SK-MEL-5 (cell line): ENCODE results near the gene SPSB3. TPM values are rescaled to one million over a fixed set of nuclear protein-coding genes. Genes with fewer than 3 reads are reported as not detected.
A peak's percentile ranks its signal among the peaks of the same experiment; 100 is the strongest.

Experiments
- DNase-seq: peaks from one replicate; pipeline ENCODE4 v3.0.0-alpha.2; 2016; ENCODE audit warnings: low read depth, low spot score
- in situ Hi-C: cut with HindIII; loops from 2 replicates; pipeline ENCODE4 v1.10.0; 2016; ENCODE audit warnings: low sequenced_read_pairs, high pct_unique_total_duplicates, low pct_unique_long_range_greater_than_20kb
- total RNA-seq: library from RNA; depleted of rRNA; stranded (reverse); fragments of >200 nt; shearing (Covaris generic); gene quantifications from 2 replicates; pipeline ENCODE4 v1.2.3, GENCODE V29; 2014

The SPSB3 gene
- total RNA-seq, 1 experiment from 2014 or later, result 13.1 TPM

GRCh38 chr16:1779741-1780676 is 2.4 kb downstream of the SPSB3 start:
- in situ Hi-C loops, result no loop called here
- DNase-seq, result no peak

DNA sequence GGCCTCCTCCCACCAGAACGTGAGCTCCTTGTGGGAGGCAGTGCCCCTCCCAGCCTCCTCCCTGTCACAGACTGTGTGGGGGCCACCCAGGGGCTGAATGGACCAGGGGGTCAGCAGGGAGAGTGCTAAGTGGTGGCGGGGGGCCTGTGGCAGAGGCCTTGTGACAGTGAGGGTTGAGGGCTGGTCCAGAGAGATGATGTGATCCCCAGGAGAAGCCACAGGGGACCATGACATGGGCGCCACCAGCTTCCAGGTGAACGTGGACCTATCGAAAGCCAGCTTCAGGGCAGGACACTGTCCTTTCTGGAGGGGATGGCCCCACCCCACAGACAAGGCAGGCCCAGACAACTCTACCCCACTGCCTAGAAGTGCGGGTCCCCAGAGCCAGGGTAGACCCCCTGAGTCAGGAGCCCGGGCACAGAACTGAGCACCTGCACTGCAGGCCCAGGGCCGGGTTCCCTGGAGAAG is 3.1 kb downstream of the SPSB3 start:
- in situ Hi-C loops, result no loop called here
- DNase-seq, result no peak

DNA sequence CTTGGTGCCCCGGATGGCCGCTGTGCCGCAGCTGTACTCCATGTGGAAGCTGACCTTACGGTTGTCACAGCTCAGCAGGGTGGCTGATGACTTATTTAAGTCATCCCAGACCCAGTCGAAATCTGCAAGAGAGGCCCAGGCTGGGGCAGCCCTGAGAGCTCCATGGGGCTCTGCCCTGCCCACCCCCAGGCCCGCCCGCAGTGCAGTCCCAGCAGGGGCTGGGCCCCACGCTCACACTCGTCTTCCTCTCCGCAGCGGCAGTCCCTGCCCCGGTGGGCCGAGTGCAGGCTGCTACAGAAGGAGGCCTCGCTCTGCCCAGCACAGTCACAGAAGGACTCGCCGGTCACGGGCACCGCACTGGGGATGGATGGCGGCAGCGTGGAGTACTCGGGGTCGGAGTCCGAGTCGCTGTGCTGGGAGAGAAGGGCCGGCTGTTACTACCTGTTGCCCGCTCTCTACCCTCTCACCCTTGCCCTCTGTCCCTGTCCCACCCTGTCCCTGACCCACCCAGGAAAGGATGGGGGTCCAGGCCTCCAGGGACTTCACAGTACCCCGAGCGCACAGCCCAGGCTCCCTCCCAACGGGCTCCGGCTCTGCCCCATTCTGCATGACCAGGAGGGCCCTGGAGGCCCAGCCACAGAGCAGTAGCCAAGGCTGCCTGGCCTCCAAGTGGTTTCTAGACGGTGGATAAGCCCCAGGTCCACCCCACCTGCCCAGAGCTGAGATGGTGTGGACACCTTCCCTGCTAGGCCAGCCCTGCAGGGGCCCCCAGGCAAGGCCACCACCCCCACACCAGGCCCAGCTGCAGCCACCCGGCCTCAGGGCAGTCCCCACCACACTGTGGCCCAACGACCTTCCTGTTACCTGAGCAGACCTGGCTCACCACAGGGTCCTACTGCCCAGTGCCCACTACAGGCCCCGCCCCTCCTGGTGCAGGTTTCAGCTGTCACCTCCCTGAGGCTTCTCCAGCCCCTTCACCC is 3.9 kb downstream of the SPSB3 start:
- in situ Hi-C loops, result no loop called here
- no peak for DNase-seq

DNA sequence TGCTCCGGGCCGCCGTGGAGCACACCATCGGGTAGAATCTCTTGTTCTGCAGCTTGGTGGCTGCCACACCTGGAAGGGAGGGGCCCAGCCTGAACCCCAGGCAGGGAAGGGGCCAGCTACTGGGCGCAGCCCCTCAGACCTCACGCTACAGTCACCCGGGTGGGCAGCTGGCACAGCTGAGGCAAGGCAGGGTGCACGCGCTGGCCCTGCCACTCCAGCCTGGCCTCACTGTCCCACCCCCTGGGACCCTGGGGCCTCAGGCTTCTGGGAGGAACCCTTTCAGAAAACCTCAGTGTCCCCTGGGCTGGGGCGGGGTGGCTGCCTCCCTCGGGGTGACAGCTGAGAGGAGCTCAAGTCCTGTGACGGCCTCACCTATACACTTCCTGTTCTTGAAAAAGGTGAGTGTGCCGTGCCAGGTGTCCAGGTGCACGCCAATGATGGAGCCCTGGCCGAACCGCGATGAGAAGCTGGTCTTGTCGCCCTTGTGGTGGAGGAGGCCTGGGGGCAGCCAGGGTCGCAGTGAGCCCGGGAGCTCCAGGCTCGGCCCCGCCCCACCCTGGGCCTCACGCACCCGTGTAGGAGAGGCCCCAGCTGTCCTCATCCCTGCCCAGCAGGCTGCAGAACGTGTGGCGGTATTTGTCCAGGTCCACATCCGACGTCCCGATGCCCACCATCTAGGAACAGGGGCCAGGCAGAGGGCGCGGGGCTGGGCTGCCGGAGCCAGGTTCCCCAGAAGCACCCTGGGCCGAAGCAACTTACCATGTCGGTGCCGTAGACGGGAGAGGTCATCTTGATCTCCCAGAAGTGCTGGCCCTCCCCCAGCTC is 4.8 kb downstream of the SPSB3 start:
- in situ Hi-C loops, result no loop called here
- DNase-seq, result no peak

DNA sequence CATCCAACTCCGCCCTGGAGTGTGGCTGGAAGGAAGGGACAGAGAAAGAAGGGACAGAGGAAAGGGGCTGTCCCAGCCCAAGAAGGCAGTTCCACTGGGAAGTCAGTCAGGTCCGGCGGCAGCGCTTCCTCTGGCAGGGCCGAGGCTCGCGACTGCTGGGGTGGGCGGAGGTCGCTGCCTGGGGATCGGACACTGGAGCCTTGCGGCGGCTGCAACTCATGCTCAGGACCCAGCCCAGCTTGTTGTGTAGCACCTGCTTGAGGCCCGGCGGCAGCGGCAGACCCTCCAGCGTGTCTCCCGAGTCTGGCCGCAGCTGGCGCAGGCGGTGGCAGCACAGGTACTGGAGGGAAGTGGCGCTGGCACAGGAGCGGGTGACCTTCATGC is 5.4 kb downstream of the SPSB3 start:
- in situ Hi-C loops, result no loop called here
- no peak for DNase-seq

GRCh38 chr16:1776672-1776955 is 5.8 kb downstream of the SPSB3 start:
- in situ Hi-C loops, result no loop called here
- no peak for DNase-seq

DNA sequence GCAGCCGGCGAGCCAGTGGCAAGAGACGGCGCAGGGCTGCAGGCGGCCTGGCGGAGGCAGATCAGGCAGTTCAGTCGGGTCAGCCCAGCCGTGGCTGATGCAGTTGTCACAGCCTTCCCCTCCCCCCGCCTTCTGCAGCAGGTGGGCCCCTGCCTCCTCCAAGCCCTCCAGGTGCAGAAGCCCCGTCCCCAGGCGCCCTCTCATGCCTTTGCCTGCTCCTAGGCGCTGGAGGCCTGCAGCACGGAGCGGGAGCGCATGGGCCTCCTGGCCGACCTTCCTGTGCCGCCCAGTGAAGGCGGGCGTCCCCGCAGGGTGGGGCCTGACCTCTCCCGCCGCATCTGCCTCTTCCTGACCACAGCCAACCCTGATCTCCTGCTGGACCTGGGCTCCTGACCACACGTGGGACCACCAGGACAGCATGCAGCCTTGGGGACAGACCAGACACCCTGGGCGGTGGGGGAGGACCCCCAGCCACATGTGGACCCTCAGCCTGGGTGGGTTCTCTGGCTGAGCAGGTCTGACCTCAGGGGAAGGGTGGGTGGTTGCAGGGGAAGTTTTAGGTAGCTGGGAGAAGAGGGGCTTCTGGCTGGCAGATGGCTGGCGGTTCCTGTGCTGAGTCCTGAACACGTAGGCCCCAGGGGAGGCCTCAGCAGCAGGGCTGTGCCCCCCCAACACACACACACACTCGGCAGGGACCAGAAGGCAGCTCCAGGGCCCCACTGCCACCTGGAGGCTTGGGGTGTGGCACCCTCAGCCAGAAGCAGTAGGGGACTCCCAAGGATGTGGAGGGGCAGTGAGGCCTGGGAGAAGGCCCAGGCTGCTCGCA is 6.3 kb downstream of the SPSB3 start:
- DNase-seq, result no peak
- in situ Hi-C loops, result no loop called here

- DNase-seq, result no peak
- in situ Hi-C loops, result no loop called here
Measured at GRCh38 chr16:1775006-1775845, 7.1 kb downstream of the SPSB3 start.

GRCh38 chr16:1774448-1774780 is 8.0 kb downstream of the SPSB3 start:
- no peak for DNase-seq
- in situ Hi-C loops, result no loop called here

GRCh38 chr16:1773703-1774447 is 8.5 kb downstream of the SPSB3 start:
- in situ Hi-C loops, result no loop called here
- DNase-seq, result no peak

GRCh38 chr16:1772908-1773702 is 9.3 kb downstream of the SPSB3 start, which contains the start of gene MRPS34:
TSS of gene MRPS34 (minus strand) at chr16:1773134. CDS start at chr16:1773119, 15 bp downstream.
- in situ Hi-C loops, result no loop called here
- DNase-seq, result peak; percentile 77

GRCh38 chr16:1772362-1772907 is 9.9 kb downstream of the SPSB3 start, which contains the start of gene EME2:
TSS of gene EME2 (plus strand) at chr16:1772810. CDS start at chr16:1773228, 418 bp downstream.
- in situ Hi-C loops, result no loop called here
- DNase-seq, result no peak

GRCh38 chr16:1771864-1772361 is 10.5 kb downstream of the SPSB3 start:
- no peak for DNase-seq
- in situ Hi-C loops, result no loop called here

DNA sequence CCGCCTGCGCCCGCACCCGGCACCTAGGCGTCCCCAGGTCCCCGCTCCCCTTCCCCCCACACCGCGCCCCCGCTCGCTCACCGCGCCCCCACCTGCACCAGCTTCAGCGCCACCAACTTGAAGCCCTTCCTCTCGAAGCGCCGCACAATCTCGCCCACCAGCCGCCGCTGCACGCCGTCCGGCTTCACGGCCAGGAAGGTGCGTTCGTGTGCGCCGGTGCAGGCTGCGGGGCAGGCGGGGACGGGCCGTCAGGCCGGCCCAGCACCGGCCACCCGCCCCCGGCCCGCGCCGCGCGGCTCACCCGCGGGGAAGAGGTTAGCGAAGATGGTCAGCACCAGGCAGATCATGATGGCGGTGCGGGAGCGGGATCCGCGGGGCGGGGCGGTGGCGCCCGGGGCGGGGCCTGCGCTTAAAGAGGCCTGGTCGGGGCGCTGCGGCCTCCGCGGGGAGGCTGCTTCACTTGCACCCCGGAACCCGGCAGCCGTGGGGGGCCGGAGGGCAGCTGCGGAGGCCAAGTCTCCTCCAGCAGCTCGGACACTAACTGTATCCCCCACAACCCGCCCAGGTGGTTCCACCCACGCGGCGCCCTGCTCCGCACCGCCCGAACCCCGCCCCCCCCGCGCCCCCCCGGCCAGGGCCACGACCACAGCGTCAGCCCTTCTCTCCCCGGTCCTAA is 11.0 kb downstream of the SPSB3 start, which contains the start of gene NME3:
TSS of gene NME3 (minus strand) at position 356 of the 676 bp plus-strand sequence. CDS start at position 347, 9 bp downstream.
- DNase-seq, result peak; percentile 54
- in situ Hi-C loops, result no loop called here
